ENCODE data around the gene CROT.

DNA sequence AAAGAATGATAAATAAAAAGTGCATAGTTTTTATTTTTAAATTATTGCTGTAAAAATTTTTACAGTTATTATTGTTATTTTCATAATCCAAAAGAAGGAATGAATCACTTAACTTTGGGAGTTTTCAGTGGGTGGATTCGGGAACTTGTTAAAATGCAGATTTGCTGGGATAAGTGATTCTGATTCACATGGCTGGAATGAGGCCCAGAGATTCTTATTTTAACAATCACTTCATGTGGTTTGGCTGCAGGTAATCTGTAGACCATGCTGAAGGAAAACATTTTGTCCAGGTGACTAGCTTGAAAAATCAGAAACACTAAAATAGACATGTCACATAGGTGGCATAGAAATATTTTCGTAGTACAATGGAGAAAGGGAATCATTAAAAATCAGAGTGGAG lies 13.9 kb downstream of the CROT start:
- TF ChIP-seq, protein P1, sequence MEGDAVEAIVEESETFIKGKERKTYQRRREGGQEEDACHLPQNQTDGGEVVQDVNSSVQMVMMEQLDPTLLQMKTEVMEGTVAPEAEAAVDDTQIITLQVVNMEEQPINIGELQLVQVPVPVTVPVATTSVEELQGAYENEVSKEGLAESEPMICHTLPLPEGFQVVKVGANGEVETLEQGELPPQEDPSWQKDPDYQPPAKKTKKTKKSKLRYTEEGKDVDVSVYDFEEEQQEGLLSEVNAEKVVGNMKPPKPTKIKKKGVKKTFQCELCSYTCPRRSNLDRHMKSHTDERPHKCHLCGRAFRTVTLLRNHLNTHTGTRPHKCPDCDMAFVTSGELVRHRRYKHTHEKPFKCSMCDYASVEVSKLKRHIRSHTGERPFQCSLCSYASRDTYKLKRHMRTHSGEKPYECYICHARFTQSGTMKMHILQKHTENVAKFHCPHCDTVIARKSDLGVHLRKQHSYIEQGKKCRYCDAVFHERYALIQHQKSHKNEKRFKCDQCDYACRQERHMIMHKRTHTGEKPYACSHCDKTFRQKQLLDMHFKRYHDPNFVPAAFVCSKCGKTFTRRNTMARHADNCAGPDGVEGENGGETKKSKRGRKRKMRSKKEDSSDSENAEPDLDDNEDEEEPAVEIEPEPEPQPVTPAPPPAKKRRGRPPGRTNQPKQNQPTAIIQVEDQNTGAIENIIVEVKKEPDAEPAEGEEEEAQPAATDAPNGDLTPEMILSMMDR (IDR thresholded peaks at IDR 0.05; ENCODE audit: low read depth, low read length): no peak
- TF ChIP-seq EZH2phosphoT487 (IDR thresholded peaks at IDR 0.05; ENCODE audit: low read depth): no peak

Data from OCI-LY3 (cell line).